ENCODE measurements around the gene ZSCAN5C.
A peak's percentile ranks its signal among the peaks of the same experiment; 100 is the strongest.
"Not testable (repeated sequence)": the region's sequence is repeated elsewhere in the genome, so short reads cannot be mapped to it uniquely, and the experiment has no call there.

ZSCAN5C gene

GRCh38 chr19:56193981-56194640, 8.0 kb upstream of the ZSCAN5C start:
- no peak for DNase-seq

DNA sequence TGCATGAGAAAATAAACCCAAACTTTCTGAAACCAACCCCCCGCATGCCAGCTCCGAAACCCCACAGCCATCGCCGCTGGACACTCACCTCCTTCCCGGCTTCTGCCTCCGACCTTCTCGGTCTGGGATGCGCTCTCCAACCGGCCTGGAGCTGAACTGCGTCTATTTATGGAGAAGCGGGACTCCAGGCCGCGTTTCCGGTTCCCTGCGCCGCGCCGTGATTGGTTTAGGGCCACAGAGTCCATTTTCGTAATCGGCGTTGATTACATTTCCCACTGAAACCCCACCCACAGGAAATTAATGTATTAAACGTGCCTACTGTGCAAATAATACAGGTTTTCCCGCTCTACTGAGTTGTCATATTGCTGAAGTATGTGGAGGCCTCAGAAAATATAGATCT, 4.4 kb upstream of the ZSCAN5C start, which contains the start of gene ZSCAN5B:
Gene ZSCAN5B (minus strand): TSS at position 138 of the 400 bp plus-strand sequence. CDS start 4,731 bp downstream, outside the sequence.
- not testable (repeated sequence) for DNase-seq

DNA sequence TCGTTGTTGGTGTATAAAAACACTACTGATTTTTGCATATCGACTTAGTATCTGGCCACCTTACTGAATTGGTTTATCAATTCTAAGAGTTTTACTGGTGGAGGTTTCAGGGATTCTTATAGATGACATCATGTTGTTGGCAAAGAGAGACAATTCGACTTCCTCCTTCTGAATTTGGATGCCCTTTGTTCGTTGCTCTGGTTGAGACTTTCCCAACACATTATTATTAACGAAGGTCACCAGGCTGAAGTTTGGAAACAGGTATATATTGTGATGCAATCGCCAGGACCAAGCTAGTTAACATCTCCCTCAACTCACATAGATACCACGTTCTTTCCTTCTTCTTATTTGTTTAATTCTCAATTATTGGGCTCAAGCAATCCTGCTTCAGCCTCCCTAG, 2.4 kb upstream of the ZSCAN5C start:
- DNase-seq, result no peak

DNA sequence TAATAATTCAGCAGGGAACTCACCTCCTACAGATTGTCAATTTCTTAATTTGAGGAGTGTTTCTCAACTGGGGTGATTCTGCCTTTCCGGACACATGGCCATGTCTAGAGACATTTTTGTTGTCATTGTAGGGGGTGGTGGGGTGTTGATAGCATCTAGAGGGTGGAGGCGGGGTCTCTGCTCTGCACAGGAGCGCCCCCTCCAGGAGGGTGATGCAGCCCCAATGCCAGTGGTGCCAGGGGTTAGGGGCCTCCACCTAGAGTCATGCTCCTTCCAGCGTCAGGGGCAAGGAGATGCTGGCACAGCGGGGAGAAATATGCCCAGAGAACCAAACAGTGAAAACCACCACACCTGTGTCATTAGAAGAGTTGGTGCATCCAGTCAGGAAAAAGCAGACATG, 5.5 kb downstream of the ZSCAN5C start:
- DNase-seq, result not testable (repeated sequence)

DNA sequence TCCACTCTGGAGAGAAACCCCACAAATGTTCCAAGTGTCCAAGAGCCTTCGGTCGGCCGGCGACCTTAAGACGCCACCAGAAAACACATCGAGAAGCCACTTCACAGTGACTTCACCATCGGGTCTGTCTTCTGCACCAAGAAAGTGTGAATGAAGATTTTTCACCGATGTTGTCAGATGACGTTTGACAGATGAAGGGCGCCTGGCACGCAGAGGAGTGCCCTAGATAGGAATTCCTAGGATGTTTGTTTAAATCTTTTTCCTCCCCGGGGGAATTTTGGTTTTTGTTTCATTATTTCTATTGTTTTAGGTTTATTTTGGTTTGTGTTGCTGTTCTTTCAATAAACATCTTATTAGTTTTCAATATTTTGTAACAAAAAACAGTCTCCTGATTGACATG, 7.0 kb downstream of the ZSCAN5C start:
- DNase-seq, result no peak

DNA sequence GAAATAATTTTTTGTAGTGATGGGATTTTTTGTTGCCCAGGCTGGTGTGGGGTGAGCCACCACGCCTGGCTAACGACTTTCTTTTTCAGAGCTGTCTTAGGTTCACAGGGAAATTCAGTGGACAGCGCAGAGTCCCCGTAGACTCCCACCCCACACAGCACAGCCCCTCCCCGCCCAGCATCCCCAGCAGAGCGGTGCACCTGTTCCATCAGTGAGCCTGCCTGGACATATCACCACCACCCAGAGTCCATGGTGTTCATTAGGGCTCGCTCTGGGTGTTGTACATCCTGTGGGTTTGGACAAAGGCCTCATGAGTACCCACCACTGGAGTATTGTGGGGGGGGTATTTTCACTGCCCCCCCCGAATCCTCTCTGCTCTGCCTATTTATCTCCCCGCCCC, 8.0 kb downstream of the ZSCAN5C start:
- DNase-seq, result not testable (repeated sequence)

- DNase-seq, result no peak
These were observed 9.6 kb downstream of the ZSCAN5C start for GRCh38 chr19:56211718-56212117.

DNA sequence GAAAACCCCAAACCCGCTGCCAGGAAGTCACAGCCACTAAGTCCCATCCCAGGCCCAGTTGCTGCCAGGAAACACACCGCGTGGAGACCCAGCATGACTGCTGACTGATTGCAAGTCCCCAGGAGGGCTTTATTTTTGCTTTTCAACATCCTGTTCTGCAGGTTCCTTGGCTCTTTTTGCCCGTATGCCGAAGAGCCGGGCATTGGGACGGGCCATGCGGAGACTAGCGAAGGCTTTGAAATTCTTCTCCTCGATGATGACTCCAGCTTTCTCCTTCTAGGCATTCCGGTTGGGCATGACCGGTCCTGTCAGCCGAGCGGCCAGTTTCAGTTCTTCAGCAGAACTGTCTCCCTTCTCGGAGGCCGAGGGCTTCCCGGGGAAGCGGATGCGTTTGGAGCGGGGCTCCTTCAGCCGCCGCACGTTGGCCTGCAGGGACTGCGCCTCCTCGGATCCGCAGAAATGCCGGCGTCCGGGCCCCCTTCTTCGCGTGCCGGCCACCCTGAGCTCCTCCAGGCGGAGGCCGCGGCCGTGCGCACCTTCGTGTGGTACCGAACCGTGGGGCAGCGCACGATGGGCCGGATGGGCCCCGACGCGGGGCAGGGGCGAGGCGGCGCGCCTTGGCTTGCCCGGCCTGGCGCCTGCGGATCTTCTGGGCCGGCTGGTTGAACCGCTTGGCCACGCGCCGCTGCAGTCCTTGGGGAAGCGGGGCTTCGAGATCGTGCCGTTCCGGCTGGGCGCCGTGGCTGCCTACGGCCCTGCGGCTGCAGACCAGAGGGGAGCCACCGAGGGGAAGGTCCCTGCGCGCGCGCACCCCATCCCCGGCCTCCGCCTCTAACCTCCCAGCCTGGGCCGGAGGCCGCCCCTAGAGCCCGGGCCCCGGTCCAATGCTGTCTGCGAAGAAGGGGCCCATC, 15.2 kb downstream of the ZSCAN5C start:
- no peak for DNase-seq

DNA sequence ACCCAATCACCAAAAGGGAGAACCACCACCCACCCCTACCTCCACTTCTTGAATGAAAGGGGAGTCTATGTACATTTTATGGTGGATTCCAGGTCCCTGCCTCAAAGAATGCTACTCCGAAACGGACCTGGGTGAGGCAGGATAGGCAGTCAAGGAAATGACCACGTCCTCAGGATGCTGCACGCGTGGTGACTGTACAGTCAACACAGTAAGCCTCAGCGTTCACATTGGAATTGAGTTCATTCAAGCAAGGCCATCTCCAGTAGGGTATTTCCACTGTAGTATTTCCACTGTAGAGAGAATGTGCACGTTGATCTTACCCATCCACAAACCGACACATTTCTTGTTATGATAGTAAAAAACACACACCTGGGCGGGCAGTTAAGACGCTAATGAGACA, 16.9 kb downstream of the ZSCAN5C start:
- no peak for DNase-seq

GRCh38 chr19:56221442-56221841, 19.4 kb downstream of the ZSCAN5C start:
- DNase-seq, result not testable (repeated sequence)

GRCh38 chr19:56221851-56222250, 19.8 kb downstream of the ZSCAN5C start:
- no peak for DNase-seq

DNA sequence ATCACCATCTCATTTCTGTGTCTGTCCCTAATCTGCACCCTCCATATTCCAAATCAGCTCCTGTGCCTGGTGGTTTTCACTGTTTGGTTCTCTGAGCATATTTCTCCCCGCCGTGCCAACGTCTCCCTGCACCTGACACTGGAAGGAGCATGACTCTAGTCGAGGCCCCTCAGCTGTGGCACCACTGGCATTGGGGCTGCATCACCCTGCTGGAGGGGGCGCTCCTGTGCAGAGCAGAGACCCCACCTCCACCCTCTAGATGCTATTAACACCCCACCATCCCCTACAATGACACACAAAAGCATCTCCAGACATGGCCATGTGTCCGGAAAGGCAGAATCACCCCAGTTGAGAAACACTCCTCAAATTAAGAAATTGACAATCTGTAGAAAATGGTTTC, 20.8 kb downstream of the ZSCAN5C start:
- DNase-seq, result no peak

DNA sequence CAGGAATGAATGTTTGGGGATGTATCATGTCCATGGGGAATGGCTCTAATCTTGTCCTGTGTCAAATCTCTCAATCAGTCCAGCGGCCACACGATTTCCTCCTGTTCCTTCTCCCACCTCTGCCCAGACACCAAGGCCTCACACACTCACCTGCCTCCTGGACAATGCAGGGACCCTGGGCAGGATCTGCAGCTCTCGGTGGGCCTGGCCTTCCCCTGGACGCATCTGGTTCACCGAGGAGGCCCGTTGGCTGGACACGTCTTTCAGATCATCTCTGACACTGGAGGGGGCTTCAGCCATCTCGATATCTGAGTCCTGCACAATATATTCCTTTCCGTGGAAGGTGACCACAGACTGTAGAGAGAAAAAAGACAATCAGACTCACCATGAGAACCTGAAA, 21.4 kb downstream of the ZSCAN5C start:
- DNase-seq, result no peak

- no peak for DNase-seq
These were observed 43.2 kb downstream of the ZSCAN5C start for GRCh38 chr19:56245121-56245740.

- DNase-seq, result not testable (repeated sequence)
These were observed 43.7 kb downstream of the ZSCAN5C start for GRCh38 chr19:56245764-56246163.

- not testable (repeated sequence) for DNase-seq
These were observed 46.8 kb downstream of the ZSCAN5C start for GRCh38 chr19:56248736-56249338.

GRCh38 chr19:56252699-56253422, 50.8 kb downstream of the ZSCAN5C start:
- peak; percentile 72 for DNase-seq

- DNase-seq, result no peak
These were observed 51.7 kb downstream of the ZSCAN5C start for GRCh38 chr19:56253737-56254136.

- no peak for DNase-seq
These were observed 56.2 kb downstream of the ZSCAN5C start for GRCh38 chr19:56258272-56258671.

Measured in activated T-cell treated with anti-CD3 and anti-CD28 coated beads, Interleukin-2, amount 50 U/mL, for 1 hour (primary cell).